UCSD-AML1 (cell line): ENCODE results near the gene SLC25A11.

Experiments used
- DNase-seq: peaks from one replicate; lab custom pipeline; 2025; ENCODE audit not compliant: unreplicated experiment; lab: John Stamatoyannopoulos, UW

The SLC25A11 gene

DNA sequence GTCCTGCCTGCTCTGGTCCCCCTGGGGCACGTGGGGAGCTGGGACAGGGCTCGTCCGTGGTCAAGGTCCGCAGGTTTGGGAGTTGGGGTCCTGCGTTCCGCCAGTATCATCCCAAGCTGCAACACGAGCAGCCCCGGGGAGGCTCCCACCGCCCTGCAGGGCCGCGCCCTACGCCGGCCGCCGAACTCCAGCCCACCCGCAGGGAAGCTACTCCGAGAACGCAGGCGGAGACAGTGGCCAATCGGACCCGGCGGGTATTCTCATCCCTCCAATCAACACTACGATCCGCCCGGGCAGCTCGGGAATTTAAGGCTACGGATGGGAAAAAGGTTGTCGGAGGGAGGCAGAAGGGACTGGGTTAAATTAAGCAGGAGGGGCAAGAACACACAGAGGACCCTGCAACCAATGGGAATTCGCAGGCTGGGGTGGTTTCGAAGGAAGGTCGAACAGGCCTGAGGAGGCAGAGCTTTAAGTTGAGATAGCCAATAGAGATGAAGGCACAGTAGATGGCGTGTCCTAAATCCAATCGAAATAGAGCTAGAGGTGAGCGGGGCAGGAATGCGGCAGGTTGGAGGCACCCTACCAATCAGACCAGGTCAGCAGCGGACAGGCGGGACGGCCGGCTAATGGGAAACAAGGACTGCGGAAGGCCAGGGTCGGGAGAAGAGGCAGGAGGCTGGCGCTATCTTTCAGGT lies 27.1 kb upstream of the SLC25A11 start:
- peak; percentile 97 for DNase-seq

- DNase-seq = no peak
These were observed 25.6 kb upstream of the SLC25A11 start for GRCh38 chr17:4965311-4965986.

DNA sequence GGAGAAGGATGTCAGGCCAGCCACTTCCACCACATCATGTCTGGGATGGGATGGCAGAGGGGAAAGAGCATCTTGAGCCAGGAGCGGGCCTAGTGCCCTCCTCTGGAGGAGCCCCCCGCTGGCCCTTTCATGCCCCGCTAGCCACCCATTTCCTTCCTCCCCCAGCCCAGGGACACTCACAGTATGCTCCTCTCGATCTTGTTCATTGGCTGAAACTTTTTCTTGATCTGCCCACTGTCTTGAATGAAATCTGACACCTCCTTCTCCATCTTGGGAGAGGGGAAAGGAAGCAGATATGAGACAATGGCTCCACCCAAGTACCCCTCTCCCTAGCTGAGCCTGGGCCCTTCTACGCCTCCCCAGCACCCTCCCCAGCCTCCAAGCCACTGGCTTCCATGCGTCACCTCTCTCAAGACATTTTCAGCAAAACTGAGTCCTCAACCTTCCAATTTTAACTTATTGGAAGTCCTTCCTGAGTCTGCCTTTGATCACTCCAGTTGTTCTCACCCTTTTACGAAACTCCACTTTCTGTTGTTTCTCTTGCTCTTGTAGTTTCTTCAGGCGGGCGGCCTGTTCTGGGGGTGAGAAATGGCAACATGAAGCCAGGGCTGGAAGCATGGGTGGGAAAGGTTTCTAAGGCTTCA lies 20.6 kb upstream of the SLC25A11 start:
- no peak for DNase-seq

DNA sequence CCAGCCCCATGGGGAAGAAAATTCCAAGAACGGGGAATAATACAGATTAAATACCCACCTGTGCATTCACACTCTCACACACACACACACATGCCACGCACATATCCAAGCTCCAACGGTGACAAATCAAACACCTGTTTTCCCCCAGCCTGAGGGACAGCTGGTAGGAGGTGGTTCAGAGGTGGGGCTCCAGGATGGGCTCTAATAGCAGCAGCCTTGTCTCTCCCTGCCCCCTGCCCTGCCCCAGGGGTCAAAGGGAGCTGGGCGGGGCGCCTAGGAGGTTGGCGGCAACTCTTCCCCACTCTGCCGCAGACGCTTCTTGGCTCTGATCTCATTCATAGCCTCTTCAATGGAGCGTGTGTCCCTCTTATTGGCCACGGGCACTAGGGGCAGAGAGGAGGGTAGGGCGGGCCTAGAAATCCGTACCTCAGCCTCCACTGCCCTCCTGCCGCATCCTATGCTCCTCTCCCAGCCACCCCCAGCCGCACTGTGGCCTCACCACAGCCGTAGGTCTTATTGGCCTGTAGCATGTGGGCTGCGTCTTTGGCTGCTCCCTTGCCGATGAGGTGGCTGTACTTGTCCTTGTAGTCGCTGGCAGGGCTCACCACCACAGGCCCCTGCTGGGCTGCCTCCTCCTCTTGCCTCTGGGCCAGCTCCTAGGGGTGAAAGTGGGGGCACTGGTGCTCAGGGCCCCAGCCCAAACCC lies 19.6 kb upstream of the SLC25A11 start:
- no peak for DNase-seq

- DNase-seq = no peak
These were observed 18.3 kb upstream of the SLC25A11 start for GRCh38 chr17:4958102-4958501.

- peak; percentile 58 for DNase-seq
These were observed 16.7 kb upstream of the SLC25A11 start for GRCh38 chr17:4956493-4957061.

DNA sequence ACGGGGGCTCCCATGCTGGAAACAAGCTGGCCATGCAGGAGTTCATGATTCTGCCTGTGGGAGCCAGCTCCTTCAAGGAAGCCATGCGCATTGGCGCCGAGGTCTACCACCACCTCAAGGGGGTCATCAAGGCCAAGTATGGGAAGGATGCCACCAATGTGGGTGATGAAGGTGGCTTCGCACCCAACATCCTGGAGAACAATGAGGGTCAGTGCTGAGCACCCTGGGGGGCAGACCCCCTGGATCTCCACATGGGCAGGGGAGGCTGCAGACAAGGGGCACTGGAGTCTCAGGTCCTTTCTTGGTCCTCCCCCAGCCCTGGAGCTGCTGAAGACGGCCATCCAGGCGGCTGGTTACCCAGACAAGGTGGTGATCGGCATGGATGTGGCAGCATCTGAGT lies 15.2 kb upstream of the SLC25A11 start:
- DNase-seq = no peak

DNA sequence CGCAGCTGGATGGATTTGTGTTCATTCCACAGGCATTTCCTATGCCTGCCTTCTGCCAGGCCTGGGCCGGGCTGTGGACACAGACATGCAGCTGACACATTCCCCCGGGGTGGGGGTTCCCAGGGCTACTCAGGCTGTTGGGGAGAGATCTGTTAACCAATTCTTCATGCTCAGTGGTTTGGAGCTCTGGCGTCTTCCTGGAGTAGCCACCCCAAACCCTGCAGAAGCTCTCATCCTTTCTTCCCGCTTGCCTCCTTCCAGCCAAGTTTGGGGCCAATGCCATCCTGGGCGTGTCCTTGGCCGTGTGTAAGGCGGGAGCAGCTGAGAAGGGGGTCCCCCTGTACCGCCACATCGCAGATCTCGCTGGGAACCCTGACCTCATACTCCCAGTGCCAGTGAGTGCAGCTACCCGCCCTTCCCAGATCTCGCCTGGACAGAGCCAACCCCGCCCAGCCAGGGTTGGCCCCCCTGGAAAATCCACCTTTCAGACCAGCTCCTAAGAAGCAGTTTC lies 13.7 kb upstream of the SLC25A11 start:
- no peak for DNase-seq

- DNase-seq = no peak
These were observed 11.6 kb upstream of the SLC25A11 start for GRCh38 chr17:4951486-4951885.

DNA sequence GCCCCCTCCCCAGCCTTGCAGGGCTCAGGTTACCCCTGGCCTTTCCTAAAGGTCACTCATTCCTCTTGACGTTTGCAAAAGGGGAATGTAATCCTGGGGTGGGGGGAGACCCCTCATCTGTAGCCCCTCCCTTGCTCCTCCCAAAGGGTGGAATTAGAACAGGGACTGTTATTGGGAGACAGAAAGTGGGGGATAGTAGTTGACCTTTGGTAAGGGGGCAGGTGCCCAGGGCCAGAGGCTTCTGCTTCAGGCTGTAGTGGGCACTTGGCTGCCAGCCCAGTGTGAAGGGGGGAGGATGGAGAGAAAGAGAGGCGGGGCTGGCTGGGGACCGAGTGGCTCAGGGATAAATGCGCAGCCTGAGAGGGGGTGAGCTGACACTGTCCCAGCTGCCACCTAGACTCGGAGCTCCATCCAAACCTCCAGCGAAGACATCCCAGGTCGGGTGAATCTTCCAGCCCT lies 10.9 kb upstream of the SLC25A11 start, which contains the start of gene ENO3:
Gene ENO3 (plus strand): TSS at position 374 of the 459 bp plus-strand sequence. CDS start 711 bp downstream, outside the sequence.
- DNase-seq = no peak

GRCh38 chr17:4950075-4950745 lies 10.4 kb upstream of the SLC25A11 start:
- DNase-seq = peak; percentile 68

- DNase-seq = peak; percentile 78
These were observed 9.7 kb upstream of the SLC25A11 start for GRCh38 chr17:4949321-4950074.

DNA sequence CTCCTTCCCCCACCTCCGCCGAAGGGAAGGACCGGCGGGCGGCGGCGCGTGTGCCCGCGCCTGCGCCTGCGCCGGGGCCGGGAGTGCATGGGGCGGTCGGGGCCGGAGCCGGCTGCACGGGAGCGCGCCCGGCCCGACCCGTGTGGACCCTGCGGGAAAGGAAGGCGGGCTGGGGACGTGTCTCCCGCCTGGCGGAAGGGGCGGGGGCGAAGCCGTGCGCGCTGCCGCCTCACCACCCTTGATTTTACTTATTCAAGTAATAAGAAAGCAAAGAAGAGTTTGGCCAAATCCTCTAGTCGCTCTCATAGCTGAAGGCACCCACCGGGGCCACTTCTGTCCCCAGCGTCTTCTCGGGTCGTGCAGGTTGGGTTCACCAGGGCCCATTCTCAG lies 9.1 kb upstream of the SLC25A11 start:
- peak; percentile 90 for DNase-seq

DNA sequence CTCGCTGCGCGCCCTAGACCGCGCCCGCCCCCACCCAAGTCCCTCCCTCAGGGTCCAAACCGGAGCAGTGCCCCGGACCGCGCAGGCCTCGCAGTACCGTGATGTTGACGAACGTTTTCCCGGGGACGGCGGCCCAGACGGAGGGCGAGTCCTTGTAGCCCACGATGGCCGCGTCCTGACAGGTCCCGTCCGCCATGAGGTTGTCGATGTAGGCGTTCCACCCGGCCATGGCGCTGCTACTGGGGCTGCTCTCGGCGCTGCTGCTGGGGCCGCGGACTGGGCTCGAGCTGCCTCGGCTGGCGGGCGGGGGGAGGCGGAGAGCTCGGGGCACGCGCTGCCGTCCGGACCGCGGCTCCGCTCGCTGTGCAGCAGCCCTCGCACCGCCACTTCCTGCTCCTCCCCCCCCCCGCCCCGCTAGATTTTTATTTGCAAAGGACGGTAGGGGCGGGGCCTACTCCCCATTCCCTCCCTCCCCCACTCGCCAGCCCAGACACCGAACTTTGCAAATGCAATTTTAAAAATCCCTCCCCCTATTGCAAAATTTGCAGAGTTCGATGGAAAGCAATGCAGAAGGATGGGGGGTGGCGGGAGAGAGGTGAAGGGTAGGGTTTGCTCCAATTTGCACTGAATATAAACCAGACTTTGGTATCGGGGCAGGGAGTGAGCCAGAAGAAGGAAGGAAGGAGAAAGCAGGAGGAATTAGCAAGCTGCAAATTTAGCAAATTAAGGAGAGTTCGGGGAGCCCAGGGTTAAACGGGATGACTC lies 8.5 kb upstream of the SLC25A11 start, which contains the start of gene PFN1:
Gene PFN1 (minus strand): TSS at position 365 of the 765 bp plus-strand sequence. CDS start 136 bp downstream, at position 229.
- peak; percentile 90 for DNase-seq

DNA sequence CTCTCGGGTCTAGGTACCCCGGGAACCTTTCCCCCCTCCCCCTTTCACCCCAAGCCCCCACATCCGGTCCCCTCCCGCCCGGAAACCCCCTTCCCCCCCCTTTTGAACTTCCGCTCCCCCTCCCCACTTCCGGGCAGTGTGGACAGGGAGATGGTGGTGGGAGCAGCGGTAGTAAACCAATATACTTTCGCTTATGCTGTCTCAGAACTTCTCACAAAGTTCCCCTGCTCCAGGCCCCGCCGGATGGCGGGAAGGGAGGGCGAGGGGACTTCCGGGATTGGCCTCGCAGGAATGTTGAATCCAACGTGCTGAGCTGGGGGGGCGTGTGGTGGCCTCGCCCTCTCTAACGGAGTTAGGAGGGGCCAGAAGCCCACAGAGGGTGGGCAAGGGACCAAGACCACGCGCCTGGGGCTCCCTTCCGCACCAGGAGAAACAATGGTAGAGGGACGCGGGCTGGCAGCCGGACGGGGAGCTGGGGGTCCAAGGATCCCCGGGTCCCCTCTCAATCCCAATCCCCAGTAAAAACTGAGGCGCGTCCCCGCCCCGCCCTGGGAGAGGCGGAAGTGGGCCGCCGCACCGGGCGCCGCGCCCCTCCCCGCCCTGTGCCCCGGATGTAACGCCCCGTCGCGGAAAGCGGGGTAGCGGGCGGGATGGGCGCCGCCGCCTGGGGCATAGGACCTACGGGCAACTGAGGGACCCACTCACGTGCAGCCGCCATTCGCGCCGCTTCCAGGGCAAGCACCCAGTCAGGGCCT lies 7.7 kb upstream of the SLC25A11 start:
- DNase-seq = peak; percentile 76

DNA sequence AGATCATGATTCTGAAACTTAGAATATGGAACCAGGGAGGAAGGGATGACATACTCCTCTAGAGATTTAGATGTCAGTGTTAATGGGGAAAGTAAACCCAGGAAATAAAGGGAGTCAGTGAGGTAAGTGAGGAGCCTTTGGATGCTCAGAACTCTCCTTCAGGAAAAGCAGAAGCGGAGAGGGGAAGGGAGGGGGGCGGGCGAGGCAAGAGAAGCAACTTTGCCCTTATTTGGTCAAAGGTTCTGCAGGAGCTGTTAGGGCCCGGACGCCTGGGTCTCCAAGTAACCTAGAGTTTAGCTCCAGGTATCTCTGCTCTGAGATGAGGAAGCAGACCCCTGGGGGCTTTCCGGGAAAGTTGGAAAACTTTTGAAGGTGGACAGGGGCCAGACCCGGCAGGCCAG lies 7.2 kb upstream of the SLC25A11 start:
- peak; percentile 76 for DNase-seq

GRCh38 chr17:4946312-4946976 lies 6.6 kb upstream of the SLC25A11 start:
- DNase-seq = no peak

DNA sequence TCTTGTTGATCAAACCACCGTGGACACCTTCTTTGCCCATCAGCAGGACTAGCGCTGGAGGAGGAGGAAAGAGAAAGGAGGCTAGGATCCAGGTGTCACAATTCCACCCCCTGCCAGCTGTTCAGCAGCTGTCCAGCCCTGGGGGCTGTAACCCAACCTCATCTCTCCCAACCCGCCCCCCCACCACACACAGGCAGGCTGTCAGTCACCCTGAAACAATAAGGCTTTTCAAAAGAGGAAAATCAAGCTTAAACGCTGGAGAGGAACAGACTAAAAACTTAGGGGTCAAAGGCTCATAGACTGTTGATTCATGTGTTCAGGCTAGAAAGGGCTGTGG lies 6.1 kb upstream of the SLC25A11 start:
- no peak for DNase-seq
